ENCODE measurements around the gene CYP2J2. TPM values are rescaled to one million over a fixed set of nuclear protein-coding genes. Genes with fewer than 3 reads are reported as not detected.
"Not testable (repeated sequence)": the region's sequence is repeated elsewhere in the genome, so short reads cannot be mapped to it uniquely, and the experiment has no call there.

CYP2J2 gene
- total RNA-seq = 10 to 100 TPM in 2 of 4 donors, 1 to 10 TPM in 2; 4.0 to 21.8 (median 7.9) TPM

GRCh38 chr1:59926381-59927123, at the start of gene CYP2J2:
Gene CYP2J2, minus strand, starts transcription at chr1:59926773. Its CDS starts 27 bp downstream, at chr1:59926746.
- 1 to 3% methylated on average over 27 to 34 of the region's 42 CpGs for WGBS, 2 donors
- DNase-seq (ENCODE audit: low spot score in 2 of 2) = peak in 1 of 2 donors; percentile 89

GRCh38 chr1:59973719-59974118, 47.1 kb upstream of the CYP2J2 start:
- WGBS, 2 donors = 87 to 96% methylated on average over 1 of the region's 1 CpG
- no peak for TF ChIP-seq POLR2A (IDR thresholded peaks at IDR 0.05)
- TF ChIP-seq CTCF (IDR thresholded peaks at IDR 0.05) = no peak
- H3K4me3 ChIP-seq (ENCODE audit: low read depth, poor library complexity, severe bottlenecking) = no peak overlapping the region
- intact Hi-C loops (cut with DNase I; ENCODE audit: low total_unique reads) = loop anchor here (10.0 kb wide), 1 partner anchor 991 kb away; no protein-coding TSS in a partner anchor
- no peak for DNase-seq (ENCODE audit: low spot score in 2 of 2)

More at GRCh38 chr1:59926381-59927123, at the start of gene CYP2J2:
- peak within 1 kb of the TSS; percentile 38 for H3K4me3 ChIP-seq (ENCODE audit: low read depth, poor library complexity, severe bottlenecking)
- intact Hi-C loops (cut with DNase I; ENCODE audit: low total_unique reads) = no loop called here
- TF ChIP-seq POLR2A (IDR thresholded peaks at IDR 0.05) (no peak), CTCF (IDR thresholded peaks at IDR 0.05) (no peak)

- H3K4me3 ChIP-seq (ENCODE audit: low read depth, poor library complexity, severe bottlenecking) = no peak overlapping the region
- 71 to 75% methylated on average over 20 of the region's 20 CpGs for WGBS, 2 donors
- DNase-seq (ENCODE audit: low spot score in 2 of 2) = peak in 1 of 2 donors; percentile 86
- intact Hi-C loops (cut with DNase I; ENCODE audit: low total_unique reads) = loop anchor here (10.0 kb wide), 1 partner anchor 992 kb away; no protein-coding TSS in a partner anchor
- TF ChIP-seq POLR2A (IDR thresholded peaks at IDR 0.05) = no peak
- no peak for TF ChIP-seq CTCF (IDR thresholded peaks at IDR 0.05)
Observed at GRCh38 chr1:59972216-59972927, 45.8 kb upstream of the CYP2J2 start.

GRCh38 chr1:59971464-59971911, 44.9 kb upstream of the CYP2J2 start:
- peak in 1 of 3 donors; percentile 52 for TF ChIP-seq CTCF (IDR thresholded peaks at IDR 0.05)
- no peak for TF ChIP-seq POLR2A (IDR thresholded peaks at IDR 0.05)
- DNase-seq (ENCODE audit: low spot score in 2 of 2) = peak; percentile 49 to 93
- H3K4me3 ChIP-seq (ENCODE audit: low read depth, poor library complexity, severe bottlenecking) = no peak overlapping the region
- 13 to 17% methylated on average over 19 of the region's 19 CpGs for WGBS, 2 donors
- intact Hi-C loops (cut with DNase I; ENCODE audit: low total_unique reads) = loop anchor here (10.0 kb wide), 1 partner anchor 993 kb away; no protein-coding TSS in a partner anchor

- WGBS, 2 donors = 93 to 95% methylated on average over 17 to 32 of the region's 42 CpGs
- not testable (repeated sequence) for DNase-seq (ENCODE audit: low spot score in 2 of 2); H3K4me3 ChIP-seq (ENCODE audit: low read depth, poor library complexity, severe bottlenecking)
- intact Hi-C loops (cut with DNase I; ENCODE audit: low total_unique reads) = loop anchor here (10.0 kb wide), 1 partner anchor 995 kb away; no protein-coding TSS in a partner anchor
Observed at GRCh38 chr1:59969542-59970175, 43.1 kb upstream of the CYP2J2 start.

GRCh38 chr1:59968746-59969145, 42.2 kb upstream of the CYP2J2 start:
- DNase-seq (ENCODE audit: low spot score in 2 of 2); intact Hi-C loops (cut with DNase I; ENCODE audit: low total_unique reads); H3K4me3 ChIP-seq (ENCODE audit: low read depth, poor library complexity, severe bottlenecking): not testable (repeated sequence)
- WGBS, 2 donors = 90 to 94% methylated on average over 17 of the region's 17 CpGs
